Nucleus accumbens (tissue), 56 donors: Measurements from ENCODE around the gene SAXO1.
A peak's percentile ranks its signal among the peaks of the same experiment; 100 is the strongest.

Experiments
- DNase-seq, 56 donors: peaks; one replicate each; lab custom pipeline; 2025; lab: John Stamatoyannopoulos, UW

The SAXO1 gene

GRCh38 chr9:18890372-18890771 lies 142.6 kb downstream of the SAXO1 start:
- DNase-seq: no peak

- DNase-seq: no peak
Observed at GRCh38 chr9:18889550-18889949, 143.5 kb downstream of the SAXO1 start.

GRCh38 chr9:18888290-18888689 lies 144.7 kb downstream of the SAXO1 start:
- DNase-seq: peak in 1 of 56 donors; percentile 3

- DNase-seq: no peak
Observed at GRCh38 chr9:18887546-18887945, 145.5 kb downstream of the SAXO1 start.

- peak in 3 of 56 donors; percentile 1 to 4 (median 3) for DNase-seq
Observed at GRCh38 chr9:18881758-18882157, 151.3 kb downstream of the SAXO1 start.

GRCh38 chr9:18877984-18878383 lies 155.0 kb downstream of the SAXO1 start:
- no peak for DNase-seq
